D721Med (cell line): ENCODE measurements around the gene SGO1.
A peak's percentile ranks its signal among the peaks of the same experiment; 100 is the strongest.

Experiments
- DNase-seq: peaks from one replicate; pipeline ENCODE4 v3.0.0; 2011; ENCODE audit warnings: low spot score; ENCODE audit not compliant: insufficient read length
- FAIRE-seq: peaks from 2 replicates; lab custom pipeline; 2011; peaks lifted over from hg19 to GRCh38; lab: Jason Lieb, UNC
- CTCF ChIP-seq: IDR thresholded peaks from 2 replicates; pipeline ENCODE4 v1.5.1; 2012; ENCODE audit warnings: mild to moderate bottlenecking, control low read depth; ENCODE audit not compliant: insufficient read depth; ENCODE audit errors: missing control alignments

Gene SGO1

GRCh38 chr3:20185679-20186599, at the start of gene SGO1:
TSS of gene SGO1 (minus strand) at chr3:20186206. CDS start at chr3:20184027, 2,179 bp downstream.
- TF ChIP-seq CTCF = no peak
- FAIRE-seq (no peak), DNase-seq (peak; percentile 62)

- no peak for TF ChIP-seq CTCF
- FAIRE-seq (no peak), DNase-seq (no peak)
Measured at GRCh38 chr3:20235796-20236195, 49.8 kb upstream of the SGO1 start.

GRCh38 chr3:20232906-20233780, 47.1 kb upstream of the SGO1 start:
- no peak for FAIRE-seq
- no peak for DNase-seq
- no peak for TF ChIP-seq CTCF

- FAIRE-seq = no peak
- DNase-seq = no peak
- no peak for TF ChIP-seq CTCF
Measured at GRCh38 chr3:20230954-20231353, 44.9 kb upstream of the SGO1 start.

GRCh38 chr3:20225769-20226168, 39.8 kb upstream of the SGO1 start:
- DNase-seq = no peak
- FAIRE-seq = no peak
- peak; percentile 71 for TF ChIP-seq CTCF

- no peak for DNase-seq
- no peak for TF ChIP-seq CTCF
Measured at GRCh38 chr3:20222274-20222673, 36.3 kb upstream of the SGO1 start.

More at GRCh38 chr3:20222274-20222673, 36.3 kb upstream of the SGO1 start:
- no peak for FAIRE-seq
